ENCODE measurements around the gene SELPLG.
"Not testable (repeated sequence)": the region's sequence is repeated elsewhere in the genome, so short reads cannot be mapped to it uniquely, and the experiment has no call there.

The SELPLG gene

GRCh38 chr12:108635997-108636808, 2.5 kb upstream of the SELPLG start:
- Mint-ChIP-seq H3K27me3 (no peaks in the 10 kb centered on the region), H3K27ac (peak overlapping the region; percentile 94), H3K4me3 (peak overlapping the region; percentile 63), H3K4me1 (ENCODE audit: low read depth) (peaks cover 78% of the 10 kb centered on the region), H3K9me3 (no peaks in the 10 kb centered on the region), H3K36me3 (ENCODE audit: low read depth) (no peaks in the 10 kb centered on the region)

- no peaks in the 10 kb centered on the region for H3K9me3 Mint-ChIP-seq
- no peaks in the 10 kb centered on the region for H3K36me3 Mint-ChIP-seq (ENCODE audit: low read depth)
- peaks cover 80% of the 10 kb centered on the region for H3K4me1 Mint-ChIP-seq (ENCODE audit: low read depth)
- H3K27me3 Mint-ChIP-seq, result no peaks in the 10 kb centered on the region
- H3K27ac Mint-ChIP-seq, result peak overlapping the region; percentile 94
- H3K4me3 Mint-ChIP-seq, result peak overlapping the region; percentile 87
Measured at GRCh38 chr12:108635201-108635996, 1.7 kb upstream of the SELPLG start.

GRCh38 chr12:108634341-108634751, 652 bp upstream of the SELPLG start:
- H3K36me3 Mint-ChIP-seq (ENCODE audit: low read depth), result no peaks in the 10 kb centered on the region
- H3K4me1 Mint-ChIP-seq (ENCODE audit: low read depth), result peaks cover 83% of the 10 kb centered on the region
- H3K27ac Mint-ChIP-seq, result peak overlapping the region; percentile 94
- H3K9me3 Mint-ChIP-seq, result no peaks in the 10 kb centered on the region
- H3K27me3 Mint-ChIP-seq, result no peaks in the 10 kb centered on the region
- H3K4me3 Mint-ChIP-seq, result peak overlapping the region; percentile 87

GRCh38 chr12:108633081-108633533, 587 bp downstream of the SELPLG start:
- peaks cover 91% of the 10 kb centered on the region for H3K4me1 Mint-ChIP-seq (ENCODE audit: low read depth)
- H3K36me3 Mint-ChIP-seq (ENCODE audit: low read depth), result no peaks in the 10 kb centered on the region
- H3K9me3 Mint-ChIP-seq, result no peaks in the 10 kb centered on the region

GRCh38 chr12:108631261-108631660, 2.4 kb downstream of the SELPLG start:
- not testable (repeated sequence) for H3K36me3 Mint-ChIP-seq (ENCODE audit: low read depth); H3K27me3 Mint-ChIP-seq; H3K9me3 Mint-ChIP-seq
- peak overlapping the region; percentile 94 for H3K27ac Mint-ChIP-seq
- H3K4me3 Mint-ChIP-seq, result peak overlapping the region; percentile 93
- H3K4me1 Mint-ChIP-seq (ENCODE audit: low read depth), result peaks cover 91% of the 10 kb centered on the region

More at GRCh38 chr12:108633081-108633533, 587 bp downstream of the SELPLG start:
- Mint-ChIP-seq H3K27me3 (no peaks in the 10 kb centered on the region), H3K27ac (peak overlapping the region; percentile 94), H3K4me3 (peak overlapping the region; percentile 87)

GRCh38 chr12:108630481-108631207, 3.0 kb downstream of the SELPLG start:
- Mint-ChIP-seq H3K27ac (peak overlapping the region; percentile 94), H3K27me3 (no peaks in the 10 kb centered on the region), H3K36me3 (ENCODE audit: low read depth) (no peaks in the 10 kb centered on the region), H3K4me3 (peak overlapping the region; percentile 93), H3K9me3 (no peaks in the 10 kb centered on the region), H3K4me1 (ENCODE audit: low read depth) (peaks cover 88% of the 10 kb centered on the region)

GRCh38 chr12:108629824-108630476, 3.7 kb downstream of the SELPLG start:
- no peaks in the 10 kb centered on the region for H3K9me3 Mint-ChIP-seq
- no peaks in the 10 kb centered on the region for H3K27me3 Mint-ChIP-seq
- H3K4me1 Mint-ChIP-seq (ENCODE audit: low read depth), result peaks cover 88% of the 10 kb centered on the region
- peak overlapping the region; percentile 93 for H3K4me3 Mint-ChIP-seq
- peaks cover 4% of the 10 kb centered on the region for H3K36me3 Mint-ChIP-seq (ENCODE audit: low read depth)
- peak overlapping the region; percentile 94 for H3K27ac Mint-ChIP-seq

- Mint-ChIP-seq H3K27me3 (no peaks in the 10 kb centered on the region), H3K27ac (peak overlapping the region; percentile 94), H3K9me3 (no peaks in the 10 kb centered on the region), H3K36me3 (ENCODE audit: low read depth) (peaks cover 6% of the 10 kb centered on the region), H3K4me3 (peak overlapping the region; percentile 93), H3K4me1 (ENCODE audit: low read depth) (peaks cover 81% of the 10 kb centered on the region)
Measured at GRCh38 chr12:108629151-108629550, 4.5 kb downstream of the SELPLG start.

- no peaks in the 10 kb centered on the region for H3K27me3 Mint-ChIP-seq
- peaks cover 70% of the 10 kb centered on the region for H3K4me1 Mint-ChIP-seq (ENCODE audit: low read depth)
- H3K9me3 Mint-ChIP-seq, result no peaks in the 10 kb centered on the region
- no peak overlapping the region for H3K4me3 Mint-ChIP-seq
- peak overlapping the region; percentile 94 for H3K27ac Mint-ChIP-seq
- H3K36me3 Mint-ChIP-seq (ENCODE audit: low read depth), result peaks cover 24% of the 10 kb centered on the region
Measured at GRCh38 chr12:108627134-108627920, 6.4 kb downstream of the SELPLG start.

GRCh38 chr12:108625228-108625627, 8.5 kb downstream of the SELPLG start:
- H3K4me1 Mint-ChIP-seq (ENCODE audit: low read depth), result peaks cover 62% of the 10 kb centered on the region
- H3K4me3 Mint-ChIP-seq, result no peak overlapping the region
- H3K27me3 Mint-ChIP-seq, result no peaks in the 10 kb centered on the region
- no peaks in the 10 kb centered on the region for H3K9me3 Mint-ChIP-seq
- peak overlapping the region; percentile 2 for H3K27ac Mint-ChIP-seq
- H3K36me3 Mint-ChIP-seq (ENCODE audit: low read depth), result peaks cover 31% of the 10 kb centered on the region

GRCh38 chr12:108623577-108623976, 10.1 kb downstream of the SELPLG start:
- Mint-ChIP-seq H3K4me1 (ENCODE audit: low read depth) (peaks cover 52% of the 10 kb centered on the region), H3K4me3 (no peak overlapping the region), H3K9me3 (no peaks in the 10 kb centered on the region), H3K27me3 (no peaks in the 10 kb centered on the region), H3K27ac (no peak overlapping the region), H3K36me3 (ENCODE audit: low read depth) (peaks cover 31% of the 10 kb centered on the region)

GRCh38 chr12:108622921-108623514, 10.7 kb downstream of the SELPLG start:
- H3K27ac Mint-ChIP-seq, result peak overlapping the region; percentile 91
- H3K9me3 Mint-ChIP-seq, result no peaks in the 10 kb centered on the region
- H3K4me1 Mint-ChIP-seq (ENCODE audit: low read depth), result peaks cover 52% of the 10 kb centered on the region
- peaks cover 31% of the 10 kb centered on the region for H3K36me3 Mint-ChIP-seq (ENCODE audit: low read depth)
- H3K4me3 Mint-ChIP-seq, result no peak overlapping the region
- H3K27me3 Mint-ChIP-seq, result no peaks in the 10 kb centered on the region

GRCh38 chr12:108622421-108622820, 11.3 kb downstream of the SELPLG start:
- H3K9me3 Mint-ChIP-seq, result no peaks in the 10 kb centered on the region
- H3K27me3 Mint-ChIP-seq, result no peaks in the 10 kb centered on the region
- H3K4me1 Mint-ChIP-seq (ENCODE audit: low read depth), result peaks cover 54% of the 10 kb centered on the region
- H3K27ac Mint-ChIP-seq, result peak overlapping the region; percentile 91
- no peak overlapping the region for H3K4me3 Mint-ChIP-seq
- peaks cover 31% of the 10 kb centered on the region for H3K36me3 Mint-ChIP-seq (ENCODE audit: low read depth)
